Coronary artery (tissue), 2 donors: ENCODE data around the gene HOXB6.
A peak's percentile ranks its signal among the peaks of the same experiment; 100 is the strongest.

Source experiments
- DNase-seq: peaks from one replicate; pipeline ENCODE4 v3.0.0-alpha.2; 2017; ENCODE audit warnings: low spot score
- H3K27ac ChIP-seq, 2 donors: fragments of 200-600 bp; sonication (generic); one replicate each; pipeline ENCODE4 v1.5.1; 2016 to 2019
- H3K4me3 ChIP-seq: fragments of 200-600 bp; sonication (generic); 2 replicates; pipeline ENCODE4 v1.5.1; 2016; ENCODE audit warnings: mild to moderate bottlenecking, moderate library complexity
- TF ChIP-seq, protein P1 (sequence below): fragments of 200-600 bp; sonication (generic); IDR thresholded peaks from one replicate; pipeline ENCODE4 v1.5.1; 2019; ENCODE audit warnings: antibody characterized with exemption

Gene HOXB6

DNA sequence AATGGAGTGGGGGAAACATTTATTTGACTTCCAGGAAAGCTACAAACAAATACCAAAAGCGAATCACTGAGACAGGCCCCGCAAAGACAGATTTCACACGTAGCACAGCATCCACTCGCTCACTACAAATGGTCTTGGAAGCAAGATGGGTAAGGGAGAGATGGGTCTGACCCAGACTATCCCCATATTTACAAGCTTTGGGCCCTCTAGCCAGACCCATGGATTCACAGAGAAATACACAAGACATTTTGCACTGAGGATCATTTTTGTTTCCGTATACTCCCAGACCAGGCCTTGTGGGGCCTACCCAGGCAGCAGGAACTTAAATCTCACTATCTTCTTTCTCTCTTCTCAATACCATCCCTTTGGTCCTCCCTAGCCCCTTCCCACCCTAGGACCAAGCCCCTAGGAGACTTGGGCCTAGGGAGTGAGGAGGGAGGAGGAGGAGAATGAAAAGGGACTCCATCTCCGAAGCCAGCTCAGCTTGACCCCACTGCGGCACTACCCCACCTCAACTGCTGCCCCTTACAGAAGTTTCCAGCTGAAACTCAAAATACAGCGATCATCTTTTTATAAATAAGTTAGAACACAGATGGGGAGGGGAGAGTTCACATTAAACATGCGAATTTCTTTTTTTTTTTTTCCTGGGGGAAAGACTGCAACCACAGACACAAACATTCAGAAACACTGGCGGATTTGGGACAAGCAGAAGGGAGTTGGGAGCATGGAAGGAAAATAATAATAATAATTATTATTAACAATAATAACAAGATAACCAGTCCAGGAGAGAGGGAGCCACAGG is 13.3 kb downstream of the HOXB6 start:
- TF ChIP-seq, protein P1, sequence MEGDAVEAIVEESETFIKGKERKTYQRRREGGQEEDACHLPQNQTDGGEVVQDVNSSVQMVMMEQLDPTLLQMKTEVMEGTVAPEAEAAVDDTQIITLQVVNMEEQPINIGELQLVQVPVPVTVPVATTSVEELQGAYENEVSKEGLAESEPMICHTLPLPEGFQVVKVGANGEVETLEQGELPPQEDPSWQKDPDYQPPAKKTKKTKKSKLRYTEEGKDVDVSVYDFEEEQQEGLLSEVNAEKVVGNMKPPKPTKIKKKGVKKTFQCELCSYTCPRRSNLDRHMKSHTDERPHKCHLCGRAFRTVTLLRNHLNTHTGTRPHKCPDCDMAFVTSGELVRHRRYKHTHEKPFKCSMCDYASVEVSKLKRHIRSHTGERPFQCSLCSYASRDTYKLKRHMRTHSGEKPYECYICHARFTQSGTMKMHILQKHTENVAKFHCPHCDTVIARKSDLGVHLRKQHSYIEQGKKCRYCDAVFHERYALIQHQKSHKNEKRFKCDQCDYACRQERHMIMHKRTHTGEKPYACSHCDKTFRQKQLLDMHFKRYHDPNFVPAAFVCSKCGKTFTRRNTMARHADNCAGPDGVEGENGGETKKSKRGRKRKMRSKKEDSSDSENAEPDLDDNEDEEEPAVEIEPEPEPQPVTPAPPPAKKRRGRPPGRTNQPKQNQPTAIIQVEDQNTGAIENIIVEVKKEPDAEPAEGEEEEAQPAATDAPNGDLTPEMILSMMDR: no peak
- DNase-seq: no peak
- no peak overlapping the region for H3K4me3 ChIP-seq
- H3K27ac ChIP-seq: no peak overlapping the region

DNA sequence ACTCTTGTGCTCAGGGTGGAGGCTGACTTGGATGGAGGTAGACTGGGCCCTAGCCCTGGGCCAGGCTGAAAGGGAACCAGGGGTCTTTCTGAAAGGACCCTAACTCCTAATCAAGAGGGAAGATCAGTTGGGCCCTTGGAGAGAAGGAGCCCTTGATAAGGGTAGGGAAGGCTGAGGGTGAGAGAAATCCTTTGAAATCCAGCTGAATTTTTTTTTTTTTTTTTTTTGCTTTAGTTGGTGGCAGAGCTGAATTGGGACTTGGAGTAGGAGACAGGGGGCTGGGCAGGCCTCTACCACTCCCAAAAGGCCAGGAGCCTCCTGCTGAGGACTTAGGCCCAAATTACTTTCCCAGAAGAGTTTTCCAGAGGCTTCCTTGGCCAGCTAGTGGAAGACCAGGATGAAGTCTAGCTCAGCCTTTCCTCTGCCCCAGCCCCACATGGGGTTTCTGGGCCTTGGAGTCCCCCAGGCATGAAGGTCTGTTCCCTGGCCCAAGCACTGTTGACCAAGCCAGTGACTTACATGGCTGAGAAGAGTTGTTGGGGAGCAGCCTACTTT is 14.1 kb downstream of the HOXB6 start:
- DNase-seq: no peak

DNA sequence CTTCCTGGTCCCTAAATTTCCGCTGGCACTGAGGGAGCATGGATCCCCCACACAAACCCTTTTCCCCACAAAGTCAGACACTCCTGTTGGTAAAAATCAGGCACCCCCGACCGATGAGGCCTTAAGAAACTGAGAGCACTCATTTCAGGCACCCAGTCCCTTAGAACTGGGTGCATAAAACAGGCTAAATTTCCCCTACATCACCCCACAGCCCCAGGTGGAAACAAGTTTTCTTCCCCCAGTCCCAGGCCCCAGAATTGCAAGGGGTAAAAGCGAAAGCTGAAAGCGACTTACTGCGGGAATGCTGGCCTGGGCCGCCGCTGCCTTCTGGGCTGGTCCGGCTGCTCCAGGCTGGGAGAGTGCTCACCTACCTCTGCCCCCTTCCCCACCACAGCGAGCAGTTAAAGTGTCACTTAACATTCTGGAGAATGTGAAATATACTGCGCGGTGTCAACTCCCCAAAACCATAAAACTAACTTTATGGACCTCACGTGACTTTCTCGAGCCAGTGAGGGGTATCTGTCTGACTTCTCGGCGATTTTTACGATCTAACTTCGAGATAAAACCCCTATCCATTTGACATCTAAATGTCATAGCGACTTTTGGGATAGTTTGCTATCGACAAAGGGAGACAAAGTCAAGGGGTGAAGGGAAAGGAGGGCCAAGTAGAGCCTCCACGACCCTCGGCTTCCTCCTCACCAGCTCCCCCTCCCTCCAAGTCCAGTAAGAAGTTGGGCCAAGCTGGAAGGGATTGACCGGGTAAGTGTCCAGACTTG is 14.8 kb downstream of the HOXB6 start, which contains the start of gene HOXB3:
TSS of gene HOXB3 (minus strand) at position 411 of the 776 bp plus-strand sequence. CDS start 37,767 bp downstream, outside the sequence.
- H3K27ac ChIP-seq: no peak within 1 kb of the TSS
- H3K4me3 ChIP-seq: no peak within 1 kb of the TSS
- no peak for DNase-seq
- TF ChIP-seq, protein P1: no peak

More for the DNA sequence above, 14.1 kb downstream of the HOXB6 start:
- TF ChIP-seq, protein P1: no peak
- Histone ChIP-seq H3K4me3 (no peak overlapping the region), H3K27ac (no peak overlapping the region)

DNA sequence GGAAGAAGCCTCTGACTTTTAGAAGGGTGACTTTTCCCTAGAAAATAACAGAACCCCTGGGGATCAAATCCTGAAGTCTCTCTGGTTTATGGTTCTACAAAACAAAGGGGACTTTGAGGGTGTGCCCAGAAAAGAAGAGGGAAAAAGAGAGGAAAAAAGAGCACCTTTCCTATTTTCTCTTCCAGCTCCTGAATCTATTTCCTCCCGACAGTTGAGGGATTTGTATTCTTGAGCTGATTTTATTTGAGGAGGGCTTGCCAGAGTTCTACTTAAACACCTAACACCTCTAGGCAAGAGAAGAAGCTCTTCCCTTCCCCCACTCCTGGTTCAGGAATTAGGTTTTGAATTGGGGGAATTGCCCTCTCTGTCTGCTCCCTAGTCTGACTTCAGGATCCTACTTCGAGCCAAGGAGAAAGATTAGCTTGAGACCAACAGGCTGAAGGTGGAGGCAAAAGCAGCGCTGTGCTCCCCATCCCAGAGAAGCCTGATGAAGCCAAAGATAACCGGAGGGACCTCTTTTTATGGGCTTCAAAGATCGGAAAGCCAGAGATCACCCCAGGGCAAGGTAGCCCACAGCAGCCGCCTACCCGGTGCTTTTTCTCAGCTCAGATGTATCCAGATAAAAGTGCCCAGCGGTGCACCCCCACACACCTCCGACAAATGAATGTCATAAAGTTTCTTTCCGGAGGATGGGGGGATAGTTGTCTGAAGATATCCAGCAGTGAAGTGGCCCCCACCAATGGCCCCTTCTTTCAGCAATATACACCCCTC is 15.5 kb downstream of the HOXB6 start:
- TF ChIP-seq, protein P1: no peak
- Histone ChIP-seq H3K27ac (no peak overlapping the region), H3K4me3 (no peak overlapping the region)
- DNase-seq: no peak

DNA sequence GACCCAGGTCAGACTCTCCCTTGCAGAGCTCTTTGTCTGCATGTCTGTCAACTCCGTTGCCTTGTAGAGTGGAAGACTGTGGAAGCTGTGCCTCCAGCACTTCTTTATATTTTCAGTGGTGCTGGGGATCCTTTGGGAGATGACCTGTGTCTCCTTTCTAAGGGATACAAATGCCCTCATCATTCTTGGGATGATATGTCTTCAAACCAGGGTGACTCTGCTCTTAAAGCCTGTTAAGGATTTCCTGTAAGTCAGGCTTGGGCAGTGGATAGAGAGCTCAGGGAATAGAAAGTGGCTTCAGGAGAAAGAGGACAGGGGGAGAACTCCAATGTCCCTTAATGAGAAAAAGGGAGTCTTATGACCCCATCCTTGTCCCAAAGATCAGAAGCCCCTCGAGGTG is 16.3 kb downstream of the HOXB6 start:
- Histone ChIP-seq H3K4me3 (no peak overlapping the region), H3K27ac (no peak overlapping the region)
- TF ChIP-seq, protein P1: no peak
- no peak for DNase-seq

DNA sequence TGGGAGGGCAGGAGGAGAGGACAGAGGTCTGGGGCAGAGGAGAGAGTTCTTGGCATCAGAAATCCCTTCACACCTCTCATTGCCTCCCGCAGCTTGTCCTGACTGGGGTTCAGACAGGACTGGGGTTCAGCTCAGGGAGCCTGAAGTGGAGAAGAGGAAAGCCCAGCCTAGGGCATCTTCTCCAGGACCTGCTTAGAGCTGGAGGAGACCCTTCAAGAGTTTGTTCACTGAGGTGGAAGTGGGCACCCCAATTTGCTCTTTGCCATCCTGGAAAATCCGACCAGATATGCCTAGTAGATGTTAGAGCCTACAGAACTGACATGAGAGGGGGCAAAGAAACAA is 16.7 kb downstream of the HOXB6 start:
- TF ChIP-seq, protein P1: no peak
- no peak for DNase-seq
- H3K4me3 ChIP-seq: no peak overlapping the region
- H3K27ac ChIP-seq: peak overlapping the region in 1 of 2 donors; percentile 31
